Measurements from ENCODE around the gene TSR3. TPM values are rescaled to one million over a fixed set of nuclear protein-coding genes. Genes with fewer than 3 reads are reported as not detected.

TSR3 gene
- total and polyA plus RNA-seq, 2 of the 13 experiments (the other 11 are each of a cell fraction or from before 2014, with no cell fraction given) = 24.2 to 51.0 TPM

- TF ChIP-seq MEIS2 (CRISPR knock-in tag; IDR thresholded peaks at IDR 0.05) (no peak), ZNF142 (CRISPR knock-in tag; IDR thresholded peaks at IDR 0.05) (0 out of 2 replicates have a peak, but pooled peaks have one; percentile 11), RFX1 (IDR thresholded peaks at IDR 0.05) (peak; percentile 87), GZF1 (CRISPR knock-in tag; IDR thresholded peaks at IDR 0.05) (no peak), MXI1 (IDR thresholded peaks at IDR 0.05; ENCODE audit: borderline replicate concordance, low read depth, low read length) (peak; percentile 80; the same call in 1 of the 3 replicates), HDAC6 (IDR thresholded peaks at IDR 0.05; ENCODE audit: low read depth, low read length) (no peak), ATF7-NPFF (CRISPR knock-in tag; IDR thresholded peaks at IDR 0.05; ENCODE audit: low read depth) (no peak), ZBTB49 (CRISPR knock-in tag; IDR thresholded peaks at IDR 0.05; ENCODE audit: borderline replicate concordance) (no peak), ZNF30 (CRISPR knock-in tag; IDR thresholded peaks at IDR 0.05) (no peak), ZNF333 (CRISPR knock-in tag; IDR thresholded peaks at IDR 0.05; ENCODE audit: borderline replicate concordance) (no peak), ZNF512 (CRISPR knock-in tag; IDR thresholded peaks at IDR 0.05) (no peak), ZNF792 (CRISPR knock-in tag; IDR thresholded peaks at IDR 0.05) (no peak), SP140L (CRISPR knock-in tag; IDR thresholded peaks at IDR 0.05; ENCODE audit: borderline replicate concordance) (no peak), NR2F6 (IDR thresholded peaks at IDR 0.05) (no peak), NR2F6 (CRISPR knock-in tag; IDR thresholded peaks at IDR 0.05) (no peak), TMF1 (CRISPR knock-in tag; IDR thresholded peaks at IDR 0.05; ENCODE audit: low read depth) (no peak), ZBTB38 (CRISPR knock-in tag; IDR thresholded peaks at IDR 0.05) (no peak)
These were observed 19.7 kb downstream of the TSR3 start (continued) for GRCh38 chr16:1331712-1332617.
